Epithelial cell of esophagus (primary cell): ENCODE measurements around the gene HS6ST3.

ENCODE experiments used
- DNase-seq: peaks from one replicate; pipeline ENCODE4 v3.0.0; 2010; ENCODE audit warnings: low read depth
- H3K4me3 ChIP-seq: 2 replicates; pipeline ENCODE4 v1.5.1; 2011; ENCODE audit warnings: mild to moderate bottlenecking, low read length, control low read depth
- TF ChIP-seq, protein P1 (sequence below): IDR thresholded peaks from 2 replicates; pipeline ENCODE4 v1.5.1; 2011; ENCODE audit warnings: low read depth, mild to moderate bottlenecking, low read length, control low read depth, inconsistent platforms; ENCODE audit not compliant: insufficient read depth; ENCODE audit errors: missing control alignments

Gene HS6ST3

GRCh38 chr13:96637039-96637438 lies 547.1 kb downstream of the HS6ST3 start:
- no peak overlapping the region for H3K4me3 ChIP-seq
- no peak for DNase-seq
- TF ChIP-seq, protein P1, sequence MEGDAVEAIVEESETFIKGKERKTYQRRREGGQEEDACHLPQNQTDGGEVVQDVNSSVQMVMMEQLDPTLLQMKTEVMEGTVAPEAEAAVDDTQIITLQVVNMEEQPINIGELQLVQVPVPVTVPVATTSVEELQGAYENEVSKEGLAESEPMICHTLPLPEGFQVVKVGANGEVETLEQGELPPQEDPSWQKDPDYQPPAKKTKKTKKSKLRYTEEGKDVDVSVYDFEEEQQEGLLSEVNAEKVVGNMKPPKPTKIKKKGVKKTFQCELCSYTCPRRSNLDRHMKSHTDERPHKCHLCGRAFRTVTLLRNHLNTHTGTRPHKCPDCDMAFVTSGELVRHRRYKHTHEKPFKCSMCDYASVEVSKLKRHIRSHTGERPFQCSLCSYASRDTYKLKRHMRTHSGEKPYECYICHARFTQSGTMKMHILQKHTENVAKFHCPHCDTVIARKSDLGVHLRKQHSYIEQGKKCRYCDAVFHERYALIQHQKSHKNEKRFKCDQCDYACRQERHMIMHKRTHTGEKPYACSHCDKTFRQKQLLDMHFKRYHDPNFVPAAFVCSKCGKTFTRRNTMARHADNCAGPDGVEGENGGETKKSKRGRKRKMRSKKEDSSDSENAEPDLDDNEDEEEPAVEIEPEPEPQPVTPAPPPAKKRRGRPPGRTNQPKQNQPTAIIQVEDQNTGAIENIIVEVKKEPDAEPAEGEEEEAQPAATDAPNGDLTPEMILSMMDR = no peak

- no peak overlapping the region for H3K4me3 ChIP-seq
- TF ChIP-seq, protein P1 = no peak
- no peak for DNase-seq
These were observed 556.2 kb downstream of the HS6ST3 start for GRCh38 chr13:96646101-96646500.

DNA sequence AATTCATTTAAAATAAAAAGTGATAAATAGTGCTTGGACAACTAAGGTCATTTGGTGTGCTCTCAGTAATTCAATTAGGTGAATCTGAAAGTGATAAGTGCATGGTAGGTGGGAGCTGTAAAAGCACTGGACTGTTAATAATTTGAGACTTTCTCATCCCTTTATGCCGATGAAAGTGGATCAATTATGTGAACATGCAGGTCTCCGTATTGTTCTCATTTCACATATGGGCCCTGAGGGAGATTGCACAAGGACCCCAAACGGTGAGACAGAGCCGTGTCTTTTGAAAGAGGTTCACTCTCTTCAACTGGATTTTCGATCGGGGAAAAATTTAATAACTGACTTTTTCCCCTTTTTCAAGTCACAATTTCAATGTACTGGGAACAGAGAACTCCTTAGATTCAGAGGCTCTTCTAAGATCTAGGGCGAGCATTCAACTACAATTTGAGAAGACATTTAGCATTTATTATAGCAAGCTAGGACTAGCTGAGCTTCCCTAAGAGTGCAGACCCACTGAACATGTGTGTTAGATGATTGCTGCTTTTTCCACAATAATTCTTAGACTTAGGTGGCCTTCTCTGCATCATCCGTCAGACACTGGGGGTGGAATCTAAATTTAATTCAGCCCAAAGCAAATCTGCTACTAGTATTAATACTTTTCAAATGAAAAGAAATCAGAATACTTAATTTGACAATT lies 556.8 kb downstream of the HS6ST3 start:
- no peak overlapping the region for H3K4me3 ChIP-seq
- TF ChIP-seq, protein P1 = no peak
- DNase-seq = no peak

GRCh38 chr13:96650301-96650886 lies 560.5 kb downstream of the HS6ST3 start:
- DNase-seq = peak; percentile 82
- no peak overlapping the region for H3K4me3 ChIP-seq
- TF ChIP-seq, protein P1 = no peak

DNA sequence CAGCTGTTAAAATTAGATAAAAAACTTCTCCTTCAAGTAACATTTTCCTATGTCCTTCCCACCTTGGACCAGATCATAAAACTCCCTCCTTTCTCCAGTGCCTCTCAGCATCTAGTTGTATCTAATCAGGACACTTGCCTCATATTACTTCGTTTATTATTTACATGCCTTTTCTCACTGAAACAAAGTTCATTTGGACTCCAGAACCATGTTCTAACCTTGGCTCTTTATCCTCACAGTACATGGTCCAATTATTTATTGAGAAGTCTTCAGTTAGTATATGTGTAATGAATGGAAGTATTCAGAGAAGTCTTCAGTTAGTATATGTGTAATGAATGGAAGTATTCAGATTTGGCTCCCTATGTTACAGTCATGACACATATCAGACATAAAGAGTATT lies 561.7 kb downstream of the HS6ST3 start:
- DNase-seq = no peak
- TF ChIP-seq, protein P1 = no peak
- no peak overlapping the region for H3K4me3 ChIP-seq

- H3K4me3 ChIP-seq = no peak overlapping the region
- DNase-seq = peak; percentile 44
- TF ChIP-seq, protein P1 = no peak
These were observed 562.6 kb downstream of the HS6ST3 start for GRCh38 chr13:96652506-96652905.

DNA sequence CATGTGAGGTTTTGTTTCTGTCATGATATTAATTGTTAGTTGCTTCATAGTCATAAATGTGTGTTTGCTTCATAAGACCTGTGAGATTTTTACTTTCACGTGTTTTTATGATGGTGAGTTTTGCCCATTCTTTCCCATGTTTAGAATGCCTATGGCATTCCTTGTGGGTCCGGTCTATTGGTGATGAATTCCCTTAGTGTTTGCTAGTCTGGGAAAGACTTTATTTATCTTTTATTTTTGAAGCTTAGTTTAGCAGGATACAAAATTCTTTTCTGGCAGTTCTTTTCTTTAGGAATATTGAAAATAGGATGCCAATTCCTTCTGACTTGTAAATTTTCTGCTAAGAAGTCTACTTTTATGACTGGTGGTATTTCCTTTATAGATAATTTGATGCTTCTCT lies 571.7 kb downstream of the HS6ST3 start:
- DNase-seq = no peak
- TF ChIP-seq, protein P1 = no peak
- H3K4me3 ChIP-seq = no peak overlapping the region
